HG02571 (cell line): ENCODE measurements around the gene TMPRSS11A.
A peak's percentile ranks its signal among the peaks of the same experiment; 100 is the strongest.

Experiments used
- ATAC-seq: cut with Tn5 transposase; IDR thresholded peaks from one replicate; pipeline ENCODE4 v1.9.1; 2021; ENCODE audit warnings: mild to moderate bottlenecking, moderate library complexity; ENCODE audit not compliant: unreplicated experiment

TMPRSS11A gene

DNA sequence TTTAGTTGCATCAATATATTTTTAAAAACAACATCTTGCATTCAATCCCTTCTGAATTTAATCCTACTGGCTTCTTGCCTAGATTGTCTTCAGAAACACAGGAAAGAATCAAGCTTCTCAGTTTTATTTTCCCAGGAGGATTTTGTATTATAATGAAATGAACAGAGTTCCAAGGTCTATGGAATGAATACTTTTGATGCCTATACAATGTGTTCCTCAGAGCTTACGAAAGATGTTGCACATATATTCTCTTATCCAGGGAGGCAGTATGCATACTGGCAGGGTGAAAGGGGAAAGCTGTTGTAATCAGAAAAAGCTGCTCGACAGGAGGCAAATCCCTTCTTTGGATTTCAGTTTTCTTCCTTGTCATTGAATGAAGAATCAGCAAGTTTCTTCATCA, 88.3 kb downstream of the TMPRSS11A start:
- ATAC-seq, result no peak

DNA sequence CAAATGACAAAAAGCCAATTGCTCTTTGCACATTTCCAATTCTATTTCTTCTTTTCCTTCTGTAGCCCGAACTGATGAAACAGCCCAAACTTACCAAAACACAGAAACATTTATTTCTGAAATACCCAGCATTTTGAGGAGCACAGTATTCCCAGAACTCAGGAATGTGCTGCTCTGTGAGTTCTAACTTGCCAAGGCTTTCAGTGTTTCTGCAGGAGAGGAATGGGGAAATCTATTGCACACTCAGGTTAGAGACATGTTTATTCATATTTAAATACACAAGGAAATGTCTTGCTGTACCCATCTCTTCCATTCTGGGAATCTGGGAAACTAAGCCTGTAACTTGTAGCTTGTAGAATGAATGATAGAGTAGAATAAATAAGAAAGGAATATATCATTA, 90.2 kb downstream of the TMPRSS11A start:
- no peak for ATAC-seq

DNA sequence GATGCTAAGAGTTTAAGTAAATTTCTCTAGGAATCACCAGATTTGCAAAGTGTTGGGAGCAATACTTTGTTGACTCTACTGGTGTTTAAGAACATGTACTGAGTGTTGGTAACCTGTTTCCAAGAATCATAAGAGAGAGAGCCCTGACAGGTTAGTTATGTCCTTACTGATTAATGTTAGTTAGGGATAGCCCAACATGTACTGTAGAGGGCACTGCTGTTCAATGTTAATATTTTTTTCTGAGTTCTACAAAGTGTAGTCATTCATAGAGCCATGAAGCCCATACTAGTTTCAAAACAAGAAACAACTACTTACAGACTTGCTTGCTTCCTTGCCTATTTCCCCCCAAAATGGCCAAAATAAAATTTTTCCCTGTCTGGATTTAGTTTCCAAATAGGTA, 91.4 kb downstream of the TMPRSS11A start:
- ATAC-seq, result peak; percentile 66

DNA sequence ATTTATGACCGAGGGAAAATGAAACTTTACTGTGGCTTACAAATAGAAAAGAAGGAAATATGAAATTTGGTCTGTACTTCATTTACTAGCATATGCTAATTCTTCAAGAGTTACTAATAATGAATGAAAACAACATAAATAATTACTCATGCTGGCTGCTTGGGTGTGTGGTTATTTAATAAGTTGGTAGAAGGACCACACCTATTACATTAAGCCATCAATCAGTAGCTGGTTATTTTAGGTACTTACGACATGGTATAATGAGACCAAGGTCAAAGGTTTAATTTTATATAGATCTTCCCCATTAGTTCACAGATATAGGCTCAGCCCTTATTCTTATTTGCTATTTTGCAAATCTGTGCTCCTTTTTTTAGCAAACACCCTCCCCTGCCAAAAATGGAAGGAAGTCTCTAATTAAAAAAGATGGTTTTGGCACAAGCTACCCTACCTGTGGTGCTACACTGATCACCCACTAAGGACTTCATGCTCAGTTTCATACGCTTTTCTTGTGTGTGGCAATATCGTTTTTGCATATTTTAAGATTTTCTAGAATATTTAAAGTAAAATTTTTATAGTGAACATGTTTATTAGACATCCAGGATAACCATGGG, 93.6 kb downstream of the TMPRSS11A start:
- no peak for ATAC-seq

DNA sequence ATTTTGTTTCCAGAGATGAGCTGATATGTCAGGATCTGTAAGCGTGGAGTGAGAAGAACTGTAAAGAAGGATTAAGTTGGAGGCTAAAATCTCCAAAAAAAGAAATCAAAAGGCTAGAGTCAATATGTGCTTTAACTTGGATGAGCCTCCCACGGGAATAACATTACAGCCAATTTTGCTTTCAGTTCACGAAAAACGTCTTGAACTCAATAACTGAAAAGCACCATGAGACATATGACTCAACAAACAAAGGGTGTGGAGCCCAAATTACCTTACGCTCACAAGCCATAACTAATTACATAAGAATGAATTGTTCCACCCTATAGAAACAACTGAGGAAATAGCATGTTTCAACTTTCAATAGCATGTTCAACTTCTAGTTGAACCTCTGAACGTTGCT, 101.8 kb downstream of the TMPRSS11A start:
- ATAC-seq, result no peak
